Fibroblast of villous mesenchyme (primary cell): Measurements from ENCODE around the gene CANT1. TPM values are rescaled to one million over a fixed set of nuclear protein-coding genes. Genes with fewer than 3 reads are reported as not detected.

Experiments used
- DNase-seq: peaks from one replicate; pipeline ENCODE4 v3.0.0-alpha.2; 2010; ENCODE audit warnings: low read depth
- H3K4me3 ChIP-seq: 2 replicates; pipeline ENCODE4 v1.5.1; 2011; ENCODE audit warnings: low read depth, mild to moderate bottlenecking, low read length
- CTCF ChIP-seq: IDR thresholded peaks from 2 replicates; pipeline ENCODE4 v1.5.1; 2012; ENCODE audit warnings: low read depth, mild to moderate bottlenecking, low read length; ENCODE audit not compliant: insufficient read depth
- total RNA-seq: library from RNA; depleted of rRNA; stranded (reverse); fragments of >200 nt; gene quantifications from 2 replicates; pipeline ENCODE4 v1.2.3, GENCODE V29; 2012

The CANT1 gene
- total RNA-seq, 1 donor, result 63.9 TPM

GRCh38 chr17:79002291-79002690 is 7.3 kb downstream of the CANT1 start:
- no peak for TF ChIP-seq CTCF
- no peak for DNase-seq
- no peak overlapping the region for H3K4me3 ChIP-seq

- DNase-seq, result no peak
- no peak overlapping the region for H3K4me3 ChIP-seq
- TF ChIP-seq CTCF, result no peak
Observed at GRCh38 chr17:79001190-79002020, 8.2 kb downstream of the CANT1 start.

GRCh38 chr17:79000396-79001189 is 9.0 kb downstream of the CANT1 start:
- H3K4me3 ChIP-seq, result no peak overlapping the region
- no peak for TF ChIP-seq CTCF
- no peak for DNase-seq

GRCh38 chr17:78999947-79000395 is 9.6 kb downstream of the CANT1 start:
- no peak for TF ChIP-seq CTCF
- H3K4me3 ChIP-seq, result no peak overlapping the region
- DNase-seq, result no peak

- no peak overlapping the region for H3K4me3 ChIP-seq
- no peak for TF ChIP-seq CTCF
- DNase-seq, result no peak
Observed at GRCh38 chr17:78999056-78999768, 10.4 kb downstream of the CANT1 start.

- DNase-seq, result no peak
- TF ChIP-seq CTCF, result no peak
- no peak overlapping the region for H3K4me3 ChIP-seq
Observed at GRCh38 chr17:78998311-78999055, 11.1 kb downstream of the CANT1 start.
